ENCODE measurements around the gene MAP2. TPM values are rescaled to one million over a fixed set of nuclear protein-coding genes. Genes with fewer than 3 reads are reported as not detected.

MAP2 gene
- total RNA-seq, 1 experiment from 2014 or later, result 0.05 TPM

DNA sequence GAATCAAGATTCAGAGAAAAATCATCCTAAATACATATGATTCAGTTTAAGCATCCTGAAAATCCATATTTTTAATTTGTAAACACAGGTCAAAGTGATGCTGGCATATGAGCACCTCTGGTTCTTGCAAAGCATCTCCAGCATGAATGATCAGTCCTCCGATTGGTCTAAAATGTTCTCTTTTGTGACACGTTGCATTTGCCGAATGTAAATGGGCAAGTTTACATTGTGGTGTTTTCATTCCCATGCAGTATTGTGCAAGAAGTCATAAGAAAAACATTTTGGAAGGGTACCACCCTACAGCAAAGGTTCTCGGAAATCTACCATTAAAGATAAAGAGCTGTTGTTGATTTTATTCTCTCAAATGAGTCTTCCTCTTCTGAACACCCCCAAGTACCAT lies 239.8 kb downstream of the MAP2 start:
- no peak overlapping the region for H3K4me3 ChIP-seq (ENCODE audit: low read depth, low read length)
- DNase-seq, result no peak
- TF ChIP-seq, protein P1, sequence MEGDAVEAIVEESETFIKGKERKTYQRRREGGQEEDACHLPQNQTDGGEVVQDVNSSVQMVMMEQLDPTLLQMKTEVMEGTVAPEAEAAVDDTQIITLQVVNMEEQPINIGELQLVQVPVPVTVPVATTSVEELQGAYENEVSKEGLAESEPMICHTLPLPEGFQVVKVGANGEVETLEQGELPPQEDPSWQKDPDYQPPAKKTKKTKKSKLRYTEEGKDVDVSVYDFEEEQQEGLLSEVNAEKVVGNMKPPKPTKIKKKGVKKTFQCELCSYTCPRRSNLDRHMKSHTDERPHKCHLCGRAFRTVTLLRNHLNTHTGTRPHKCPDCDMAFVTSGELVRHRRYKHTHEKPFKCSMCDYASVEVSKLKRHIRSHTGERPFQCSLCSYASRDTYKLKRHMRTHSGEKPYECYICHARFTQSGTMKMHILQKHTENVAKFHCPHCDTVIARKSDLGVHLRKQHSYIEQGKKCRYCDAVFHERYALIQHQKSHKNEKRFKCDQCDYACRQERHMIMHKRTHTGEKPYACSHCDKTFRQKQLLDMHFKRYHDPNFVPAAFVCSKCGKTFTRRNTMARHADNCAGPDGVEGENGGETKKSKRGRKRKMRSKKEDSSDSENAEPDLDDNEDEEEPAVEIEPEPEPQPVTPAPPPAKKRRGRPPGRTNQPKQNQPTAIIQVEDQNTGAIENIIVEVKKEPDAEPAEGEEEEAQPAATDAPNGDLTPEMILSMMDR (IDR thresholded peaks at IDR 0.05; ENCODE audit: insufficient read depth in 1 of 2, low read depth in 1 of 2, low read length in 1 of 2, severe bottlenecking in 1 of 2, unreplicated experiment in 1 of 2), result no peak
- intact Hi-C loops (cut with micrococcal nuclease; ENCODE audit: unreplicated experiment), result no loop called here
- H3K9me3 ChIP-seq, result no peaks in the 10 kb centered on the region
- POLR2A ChIA-PET, result no interaction called here
- no peak overlapping the region for H3K4me3 Mint-ChIP-seq (ENCODE audit: unreplicated experiment)
- no peaks in the 10 kb centered on the region for H3K9me3 Mint-ChIP-seq (ENCODE audit: unreplicated experiment)
- H3K27me3 Mint-ChIP-seq (ENCODE audit: insufficient read depth, unreplicated experiment), result no peaks in the 10 kb centered on the region
- no peak overlapping the region for H3K27ac Mint-ChIP-seq (ENCODE audit: unreplicated experiment)
- no TSS peak for BruUV-seq (replicated peaks)
- no peaks in the 10 kb centered on the region for H3K4me1 ChIP-seq
- no peaks in the 10 kb centered on the region for H3K4me1 Mint-ChIP-seq (ENCODE audit: low read depth, unreplicated experiment)
- CTCF ChIA-PET, result no interaction called here
- H3K36me3 Mint-ChIP-seq (ENCODE audit: insufficient read depth, unreplicated experiment), result no peaks in the 10 kb centered on the region
- H3K27me3 ChIP-seq (replicated peaks; ENCODE audit: control insufficient read depth, insufficient read depth, low read length), result no peaks in the 10 kb centered on the region
- H3K36me3 ChIP-seq (ENCODE audit: control insufficient read depth, insufficient read depth, low read length), result no peaks in the 10 kb centered on the region

DNA sequence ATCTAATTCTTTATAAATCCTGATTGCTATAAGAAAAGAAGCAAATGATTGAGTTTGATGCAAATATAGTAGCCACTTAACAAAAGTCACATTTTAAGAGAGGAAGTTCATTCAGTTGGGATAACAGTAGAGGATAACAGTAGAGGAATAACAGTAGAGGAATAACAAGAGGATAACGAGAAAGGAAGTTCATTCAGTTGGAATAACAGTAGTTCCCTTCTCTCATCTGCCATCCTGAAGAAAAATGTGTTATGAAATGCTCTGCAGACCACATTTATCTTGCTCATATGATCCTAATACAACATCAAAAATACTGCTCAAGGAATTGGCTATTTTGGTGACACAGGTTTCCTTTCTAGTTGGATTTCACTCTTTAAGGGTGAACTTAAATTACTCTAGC lies 242.4 kb downstream of the MAP2 start:
- no peak for DNase-seq
- H3K27me3 Mint-ChIP-seq (ENCODE audit: insufficient read depth, unreplicated experiment), result no peaks in the 10 kb centered on the region
- no peaks in the 10 kb centered on the region for H3K36me3 Mint-ChIP-seq (ENCODE audit: insufficient read depth, unreplicated experiment)
- no peaks in the 10 kb centered on the region for H3K4me1 ChIP-seq
- H3K4me1 Mint-ChIP-seq (ENCODE audit: low read depth, unreplicated experiment), result no peaks in the 10 kb centered on the region
- H3K36me3 ChIP-seq (ENCODE audit: control insufficient read depth, insufficient read depth, low read length), result no peaks in the 10 kb centered on the region
- H3K9me3 Mint-ChIP-seq (ENCODE audit: unreplicated experiment), result no peaks in the 10 kb centered on the region
- H3K27me3 ChIP-seq (replicated peaks; ENCODE audit: control insufficient read depth, insufficient read depth, low read length), result no peaks in the 10 kb centered on the region
- no peaks in the 10 kb centered on the region for H3K9me3 ChIP-seq
- intact Hi-C loops (cut with micrococcal nuclease; ENCODE audit: unreplicated experiment), result no loop called here
- ChIA-PET POLR2A (no interaction called here), CTCF (no interaction called here)
- TF ChIP-seq, protein P1 (IDR thresholded peaks at IDR 0.05; ENCODE audit: insufficient read depth in 1 of 2, low read depth in 1 of 2, low read length in 1 of 2, severe bottlenecking in 1 of 2, unreplicated experiment in 1 of 2), result no peak
- H3K27ac Mint-ChIP-seq (ENCODE audit: unreplicated experiment), result no peak overlapping the region
- no TSS peak for BruUV-seq (replicated peaks)
- H3K4me3 ChIP-seq (ENCODE audit: low read depth, low read length), result no peak overlapping the region
- no peak overlapping the region for H3K4me3 Mint-ChIP-seq (ENCODE audit: unreplicated experiment)

DNA sequence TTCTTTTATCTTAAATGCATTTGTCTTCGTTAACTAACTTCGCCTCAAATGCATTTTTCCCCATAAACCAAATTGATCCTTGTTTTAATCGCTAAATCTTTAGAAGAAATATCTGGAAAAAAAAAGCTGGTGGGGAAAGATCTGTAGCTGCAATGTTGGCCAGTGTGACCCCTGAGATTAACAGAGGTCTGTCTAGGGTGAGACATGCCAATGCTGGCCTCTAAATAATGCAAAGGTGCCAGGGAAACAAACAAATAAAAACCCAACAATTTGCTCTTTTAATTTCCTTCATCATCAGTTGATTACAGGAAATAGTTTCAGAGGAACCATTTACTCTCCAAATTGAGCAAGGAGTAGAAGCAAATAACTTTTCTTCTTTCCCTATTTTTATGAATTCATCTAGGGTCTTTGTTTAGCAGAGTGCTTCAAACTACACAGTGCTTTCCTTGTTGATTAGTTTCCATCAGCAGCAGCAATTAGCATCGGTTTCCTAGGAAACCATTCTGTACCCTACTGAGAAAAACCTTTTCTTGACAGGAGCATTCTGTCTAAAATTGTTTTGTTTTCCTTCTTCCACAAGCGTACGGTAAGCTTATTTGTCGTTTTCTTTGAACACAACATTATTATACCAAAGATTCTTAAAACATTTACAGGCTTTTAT lies 247.3 kb downstream of the MAP2 start:
- no peaks in the 10 kb centered on the region for H3K27me3 Mint-ChIP-seq (ENCODE audit: insufficient read depth, unreplicated experiment)
- DNase-seq, result no peak
- H3K9me3 ChIP-seq, result no peaks in the 10 kb centered on the region
- H3K27me3 ChIP-seq (replicated peaks; ENCODE audit: control insufficient read depth, insufficient read depth, low read length), result no peaks in the 10 kb centered on the region
- POLR2A ChIA-PET, result no interaction called here
- H3K4me1 ChIP-seq, result no peaks in the 10 kb centered on the region
- H3K27ac Mint-ChIP-seq (ENCODE audit: unreplicated experiment), result no peak overlapping the region
- CTCF ChIA-PET, result no interaction called here
- BruUV-seq (replicated peaks), result no TSS peak
- H3K36me3 Mint-ChIP-seq (ENCODE audit: insufficient read depth, unreplicated experiment), result no peaks in the 10 kb centered on the region
- TF ChIP-seq, protein P1 (IDR thresholded peaks at IDR 0.05; ENCODE audit: insufficient read depth in 1 of 2, low read depth in 1 of 2, low read length in 1 of 2, severe bottlenecking in 1 of 2, unreplicated experiment in 1 of 2), result no peak
- no peaks in the 10 kb centered on the region for H3K9me3 Mint-ChIP-seq (ENCODE audit: unreplicated experiment)
- no peak overlapping the region for H3K4me3 Mint-ChIP-seq (ENCODE audit: unreplicated experiment)
- intact Hi-C loops (cut with micrococcal nuclease; ENCODE audit: unreplicated experiment), result no loop called here
- no peaks in the 10 kb centered on the region for H3K36me3 ChIP-seq (ENCODE audit: control insufficient read depth, insufficient read depth, low read length)
- no peak overlapping the region for H3K4me3 ChIP-seq (ENCODE audit: low read depth, low read length)
- no peaks in the 10 kb centered on the region for H3K4me1 Mint-ChIP-seq (ENCODE audit: low read depth, unreplicated experiment)
